GM04504 (cell line): Measurements from ENCODE around the gene PLD4.
"Not testable (repeated sequence)": the region's sequence is repeated elsewhere in the genome, so short reads cannot be mapped to it uniquely, and the experiment has no call there.

Experiments
- DNase-seq: peaks from one replicate; pipeline ENCODE4 v3.0.0-alpha.2; 2012; ENCODE audit warnings: low read depth

Gene PLD4, protein sequence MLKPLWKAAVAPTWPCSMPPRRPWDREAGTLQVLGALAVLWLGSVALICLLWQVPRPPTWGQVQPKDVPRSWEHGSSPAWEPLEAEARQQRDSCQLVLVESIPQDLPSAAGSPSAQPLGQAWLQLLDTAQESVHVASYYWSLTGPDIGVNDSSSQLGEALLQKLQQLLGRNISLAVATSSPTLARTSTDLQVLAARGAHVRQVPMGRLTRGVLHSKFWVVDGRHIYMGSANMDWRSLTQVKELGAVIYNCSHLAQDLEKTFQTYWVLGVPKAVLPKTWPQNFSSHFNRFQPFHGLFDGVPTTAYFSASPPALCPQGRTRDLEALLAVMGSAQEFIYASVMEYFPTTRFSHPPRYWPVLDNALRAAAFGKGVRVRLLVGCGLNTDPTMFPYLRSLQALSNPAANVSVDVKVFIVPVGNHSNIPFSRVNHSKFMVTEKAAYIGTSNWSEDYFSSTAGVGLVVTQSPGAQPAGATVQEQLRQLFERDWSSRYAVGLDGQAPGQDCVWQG

GRCh38 chr14:104924421-104925213 is at the start of gene PLD4:
Gene PLD4 (plus strand): TSS chr14:104924879. CDS start chr14:104927141, 2,262 bp downstream.
- no peak for DNase-seq

DNA sequence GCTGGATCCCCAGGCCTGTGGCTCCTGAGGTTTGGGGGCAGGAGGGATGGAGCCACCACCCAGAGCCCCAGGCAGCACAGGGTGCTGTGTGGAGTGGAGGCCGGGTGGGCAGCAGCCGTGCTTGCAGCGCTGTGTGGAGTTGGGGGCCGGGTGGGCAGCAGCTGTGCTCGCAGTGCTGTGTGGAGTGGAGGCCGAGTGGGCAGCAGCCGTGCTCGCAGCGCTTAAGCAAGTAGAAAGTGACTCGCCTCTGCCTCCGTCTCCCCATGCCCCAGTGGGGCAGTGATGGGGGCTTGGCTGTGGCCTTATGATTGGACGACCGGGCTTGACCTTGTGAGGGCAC is 49.3 kb upstream of the PLD4 start:
- DNase-seq = no peak

- DNase-seq = no peak
Measured at GRCh38 chr14:104875811-104876210, 48.9 kb upstream of the PLD4 start.

GRCh38 chr14:104876251-104876699 is 48.4 kb upstream of the PLD4 start:
- no peak for DNase-seq

- no peak for DNase-seq
Measured at GRCh38 chr14:104877066-104877805, 47.4 kb upstream of the PLD4 start.

DNA sequence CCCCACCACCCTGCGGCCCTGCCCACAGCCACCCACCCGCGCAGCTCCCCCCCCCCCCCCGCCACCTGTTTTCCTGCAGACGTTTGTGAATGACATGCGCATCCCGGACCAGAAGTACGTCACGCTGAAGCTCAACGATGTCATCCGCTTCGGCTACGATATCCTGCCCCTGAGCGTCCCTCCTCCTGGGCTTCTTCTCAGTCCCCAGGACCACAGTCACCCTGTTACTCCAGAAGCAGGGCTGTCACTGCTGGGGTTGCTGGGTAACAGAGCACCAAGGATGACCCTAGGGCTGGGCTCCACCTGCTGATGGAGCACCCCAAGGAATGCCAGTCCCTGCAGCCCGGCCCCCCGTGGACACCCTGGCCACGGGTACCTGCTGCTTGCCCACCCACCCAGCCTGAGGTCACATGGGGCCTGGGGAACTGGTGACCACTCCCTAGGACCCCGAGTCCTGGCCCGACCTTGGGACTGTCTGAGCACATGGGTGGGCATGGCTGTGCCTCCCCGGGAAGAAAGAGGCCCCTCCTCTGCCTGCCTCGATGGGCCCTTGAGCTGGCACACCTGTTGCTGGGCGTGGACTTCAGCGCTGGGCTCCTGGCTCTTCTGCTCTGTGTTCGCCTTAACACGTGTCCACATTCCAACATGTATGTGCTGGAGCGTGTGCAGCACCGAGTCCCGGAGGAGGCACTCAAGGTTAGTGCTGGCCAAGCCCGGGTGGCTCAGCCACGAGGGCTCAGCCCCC is 46.7 kb upstream of the PLD4 start:
- DNase-seq = no peak

- DNase-seq = no peak
Measured at GRCh38 chr14:104878582-104878981, 46.1 kb upstream of the PLD4 start.

GRCh38 chr14:104879201-104879982 is 45.3 kb upstream of the PLD4 start:
- no peak for DNase-seq

DNA sequence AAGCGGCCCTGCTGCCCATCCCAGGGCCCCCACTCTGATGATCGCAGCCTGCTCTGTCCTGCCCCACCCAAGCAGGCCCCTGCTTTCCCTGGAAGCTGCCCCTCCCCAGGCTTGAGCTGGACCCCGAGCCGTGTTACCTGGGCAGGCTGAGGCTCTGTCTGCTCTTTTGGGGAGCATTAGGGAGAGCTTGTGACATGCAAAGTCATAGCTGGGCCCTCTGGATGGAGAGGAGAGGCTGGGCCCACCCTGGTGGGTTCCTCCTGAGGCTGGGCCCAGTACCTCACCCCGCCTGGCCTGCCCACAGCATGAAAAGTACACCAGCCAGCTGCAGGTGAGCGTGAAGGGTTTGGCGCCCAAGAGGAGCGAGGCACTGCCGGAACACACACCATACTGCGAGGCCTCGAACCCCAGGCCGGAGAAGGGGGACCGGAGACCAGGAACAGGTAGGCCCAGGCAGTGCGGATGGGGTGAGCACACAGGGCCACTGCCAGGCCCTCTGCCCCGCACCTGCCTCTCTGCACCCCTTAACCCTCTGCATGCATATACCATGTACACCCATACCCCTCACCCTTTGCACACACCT is 44.6 kb upstream of the PLD4 start:
- DNase-seq = no peak

DNA sequence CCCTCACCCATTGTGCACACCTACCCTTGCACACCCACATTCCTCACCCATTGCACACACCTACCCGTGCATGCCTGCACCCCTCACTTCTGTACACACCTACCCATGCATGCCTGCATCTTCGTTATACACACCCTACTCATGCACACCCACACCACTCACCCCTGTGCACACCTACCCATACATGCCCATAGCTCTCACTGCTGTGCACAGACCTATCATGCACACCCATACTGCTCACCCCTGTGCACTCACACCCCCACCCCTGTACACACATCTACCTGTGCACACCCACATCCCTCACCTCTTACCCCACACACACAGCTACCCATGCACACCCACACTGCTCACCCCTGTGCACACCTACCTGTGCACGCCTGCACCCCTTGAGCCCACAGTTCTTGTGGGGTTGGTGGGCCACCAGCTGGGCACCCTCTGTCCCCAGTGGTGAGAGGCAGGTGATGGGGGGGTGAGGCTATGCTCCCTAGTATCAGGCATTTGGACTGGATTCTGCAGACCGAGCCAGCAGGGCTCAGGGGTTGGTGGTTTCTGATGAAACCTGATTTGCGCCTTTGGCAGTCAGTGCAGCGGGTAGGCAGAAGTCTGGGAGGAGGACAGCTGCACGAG is 44.0 kb upstream of the PLD4 start:
- no peak for DNase-seq

- no peak for DNase-seq
Measured at GRCh38 chr14:104881369-104881979, 43.2 kb upstream of the PLD4 start.

DNA sequence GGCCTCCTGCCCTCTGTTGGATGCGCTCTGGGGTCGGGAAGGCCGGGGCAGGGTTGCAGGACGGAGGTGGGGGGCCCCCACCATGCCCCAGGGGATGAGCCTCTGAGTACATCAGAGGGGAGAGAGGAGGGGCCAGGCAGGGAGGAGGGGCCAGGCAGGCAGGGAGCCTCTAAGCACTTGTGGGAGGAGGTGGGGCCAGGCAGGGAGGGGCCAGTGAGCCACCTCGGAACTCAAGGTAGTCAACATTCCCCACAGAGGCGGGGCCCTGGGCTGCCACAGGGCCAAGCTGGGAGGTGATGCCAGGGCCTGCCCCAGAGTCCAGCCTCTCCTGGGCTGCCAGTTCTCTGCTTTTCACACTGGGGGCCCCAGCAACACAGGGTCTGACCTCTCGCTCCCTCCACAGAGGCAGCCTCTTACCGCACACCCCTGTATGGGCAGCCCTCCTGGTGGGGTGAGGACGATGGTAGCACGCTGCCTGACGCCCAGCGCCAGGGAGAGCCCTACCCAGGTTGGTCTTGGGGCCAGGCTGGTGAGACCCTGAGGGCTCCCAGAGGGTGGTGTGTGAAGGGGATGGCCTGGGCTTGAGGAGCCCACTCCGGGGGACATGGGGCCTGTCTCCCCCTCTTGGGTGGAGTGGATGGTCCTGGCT is 42.2 kb upstream of the PLD4 start:
- DNase-seq = no peak

DNA sequence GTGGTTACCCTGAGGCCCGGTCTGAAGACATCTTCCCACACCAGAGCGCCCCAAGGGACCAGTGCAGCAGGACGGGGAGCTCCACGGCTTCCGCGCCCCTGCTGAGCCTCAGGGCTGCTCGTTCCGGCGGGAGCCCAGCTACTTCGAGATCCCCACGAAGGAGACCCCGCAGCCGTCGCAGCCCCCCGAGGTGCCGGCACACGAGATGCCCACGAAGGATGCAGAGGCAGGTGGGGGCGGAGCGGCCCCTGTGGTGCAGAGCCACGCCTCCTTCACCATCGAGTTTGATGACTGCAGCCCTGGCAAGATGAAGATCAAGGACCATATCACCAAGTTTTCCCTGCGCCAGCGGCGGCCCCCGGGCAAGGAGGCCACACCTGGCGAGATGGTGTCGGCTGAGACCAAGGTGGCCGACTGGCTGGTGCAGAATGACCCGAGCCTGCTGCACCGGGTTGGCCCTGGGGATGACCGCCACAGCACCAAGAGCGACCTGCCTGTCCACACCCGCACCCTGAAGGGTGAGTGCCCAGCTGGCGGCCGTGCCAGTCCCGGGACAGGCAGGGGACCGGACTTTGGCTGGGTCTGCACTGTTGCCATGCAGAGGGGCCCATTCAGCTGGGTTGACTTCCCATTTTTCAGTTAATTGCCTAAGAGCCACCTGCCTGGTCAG is 41.6 kb upstream of the PLD4 start:
- DNase-seq = no peak

DNA sequence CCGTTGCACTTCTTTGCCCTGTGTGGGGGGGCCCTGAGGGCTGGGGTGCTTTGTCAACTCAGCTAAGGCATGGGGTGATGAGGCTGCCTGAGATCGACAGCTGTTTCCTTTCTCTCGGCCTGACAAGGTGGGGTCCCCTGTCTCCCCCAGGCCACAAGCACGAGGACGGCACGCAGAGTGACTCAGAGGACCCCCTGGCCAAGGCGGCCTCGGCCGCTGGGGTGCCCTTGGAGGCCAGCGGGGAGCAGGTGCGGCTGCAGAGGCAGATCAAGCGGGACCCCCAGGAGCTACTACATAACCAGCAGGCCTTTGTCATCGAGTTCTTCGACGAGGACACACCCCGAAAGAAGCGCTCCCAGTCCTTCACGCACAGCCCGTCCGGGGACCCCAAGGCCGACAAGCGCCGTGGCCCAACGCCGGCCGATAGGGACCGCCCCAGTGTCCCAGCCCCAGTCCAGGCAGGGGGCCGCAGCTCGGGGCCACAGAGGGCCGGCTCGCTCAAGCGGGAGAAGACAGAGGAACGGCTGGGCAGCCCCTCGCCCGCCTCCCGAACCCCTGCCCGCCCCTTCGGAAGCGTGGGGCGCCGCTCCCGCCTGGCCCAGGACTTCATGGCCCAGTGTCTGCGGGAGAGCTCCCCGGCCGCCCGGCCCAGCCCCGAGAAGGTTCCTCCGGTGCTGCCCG is 40.9 kb upstream of the PLD4 start:
- DNase-seq = no peak

DNA sequence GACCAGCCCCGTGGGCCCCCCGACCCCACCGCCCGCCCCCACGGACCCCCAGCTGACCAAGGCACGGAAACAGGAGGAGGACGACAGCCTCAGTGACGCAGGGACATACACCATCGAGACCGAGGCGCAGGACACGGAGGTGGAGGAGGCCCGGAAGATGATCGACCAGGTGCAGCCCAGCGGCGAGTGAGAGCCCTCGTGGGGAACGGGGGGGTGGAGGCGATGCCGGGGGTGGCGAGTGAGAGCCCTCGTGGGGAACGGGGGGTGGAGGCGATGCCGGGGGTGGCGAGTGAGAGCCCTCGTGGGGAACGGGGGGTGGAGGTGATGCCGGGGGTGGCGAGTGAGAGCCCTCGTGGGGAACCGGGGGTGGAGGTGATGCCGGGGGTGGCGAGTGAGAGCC is 40.3 kb upstream of the PLD4 start:
- not testable (repeated sequence) for DNase-seq

DNA sequence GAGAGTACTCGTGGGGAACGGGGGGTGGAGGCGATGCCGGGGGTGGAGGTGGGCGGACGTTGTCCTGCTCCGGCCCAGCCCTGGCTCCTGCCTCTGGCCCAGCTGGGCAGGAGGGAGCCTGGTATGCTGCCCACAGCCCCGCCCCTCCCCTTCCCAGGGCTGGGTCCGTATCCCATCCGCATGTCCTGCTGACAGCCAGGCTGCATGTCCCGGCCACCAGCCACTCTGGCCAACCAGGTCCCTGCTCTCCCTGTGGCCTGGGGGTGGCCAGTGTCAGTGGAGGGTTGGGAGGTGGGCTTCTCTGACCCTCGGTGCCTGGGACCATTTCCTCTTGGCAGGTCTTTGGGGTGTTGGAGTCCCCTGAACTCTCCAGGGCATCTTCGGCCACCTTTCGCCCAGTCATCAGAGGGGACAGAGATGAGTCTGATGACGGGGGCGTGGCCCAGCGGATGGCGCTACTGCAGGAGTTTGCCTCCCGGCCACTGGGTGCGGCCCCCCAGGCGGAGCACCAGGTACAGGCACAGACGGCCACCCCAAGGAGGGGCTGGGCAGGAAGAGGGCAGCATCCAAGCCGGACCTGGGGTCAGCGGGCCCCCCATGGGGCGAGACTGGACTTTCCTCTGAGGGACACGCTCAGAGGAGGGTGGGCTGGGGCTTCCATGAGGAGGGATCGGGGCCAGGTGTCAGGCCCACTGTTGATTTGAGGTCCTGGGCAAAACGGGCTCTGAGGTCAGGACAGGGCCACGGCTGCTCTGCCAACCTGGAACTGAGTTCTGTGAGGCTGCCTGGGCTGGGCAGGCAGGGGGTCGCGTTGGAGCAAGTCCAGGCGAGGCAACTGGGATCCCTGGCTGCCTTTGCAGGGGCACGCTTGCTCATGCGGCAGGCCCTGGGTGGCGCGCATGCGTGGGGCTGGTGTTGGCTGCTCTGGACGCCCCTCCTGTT is 39.4 kb upstream of the PLD4 start:
- no peak for DNase-seq
